Mesenchymal stem cell (in vitro differentiated cells and primary cell): ENCODE measurements around the gene IP6K3.

ENCODE experiments used
- DNase-seq: peaks from one replicate; pipeline ENCODE4 v3.0.0-alpha.2; 2013
- H2AFZ ChIP-seq: one replicate; pipeline ENCODE4 v1.6.1; 2013; ENCODE audit warnings: low read depth, mild to moderate bottlenecking, control low read depth, inconsistent platforms, low read length, moderate library complexity
- H2AK5ac ChIP-seq: 2 replicates; pipeline ENCODE4 v1.6.1; 2013; ENCODE audit warnings: low read length, moderate library complexity, mild to moderate bottlenecking, inconsistent platforms; ENCODE audit not compliant: severe bottlenecking
- H2BK120ac ChIP-seq: one replicate; pipeline ENCODE4 v1.6.1; 2013; ENCODE audit warnings: low read depth, mild to moderate bottlenecking, inconsistent platforms, low read length, moderate library complexity
- H2BK12ac ChIP-seq, 2 experiments: one replicate each; pipeline ENCODE4 v1.6.1; 2013; ENCODE audit warnings: inconsistent platforms in 2 of 2, low read length in 2 of 2, mild to moderate bottlenecking in 2 of 2, moderate library complexity in 2 of 2, control low read depth in 1 of 2
- H2BK15ac ChIP-seq: one replicate; pipeline ENCODE4 v1.6.1; 2013; ENCODE audit warnings: mild to moderate bottlenecking, low read depth, inconsistent platforms; ENCODE audit not compliant: poor library complexity, severe bottlenecking
- H2BK5ac ChIP-seq: 2 replicates; pipeline ENCODE4 v1.6.1; 2013; ENCODE audit warnings: low read depth, mild to moderate bottlenecking, low read length, control low read depth, inconsistent platforms; ENCODE audit not compliant: poor library complexity, severe bottlenecking
- H3K14ac ChIP-seq, 2 experiments: one replicate each; pipeline ENCODE4 v1.6.1; 2013; ENCODE audit warnings: inconsistent platforms in 2 of 2, low read length in 2 of 2, control low read depth in 1 of 2, mild to moderate bottlenecking in 1 of 2, moderate library complexity in 1 of 2
- H3K18ac ChIP-seq, 2 experiments: one replicate each; pipeline ENCODE4 v1.6.1; 2013; ENCODE audit warnings: inconsistent platforms in 2 of 2, low read length in 2 of 2, control low read depth in 1 of 2, low read depth in 1 of 2, mild to moderate bottlenecking in 1 of 2
- H3K23ac ChIP-seq, 2 experiments: one replicate each; pipeline ENCODE4 v1.6.1; 2013; ENCODE audit warnings: inconsistent platforms in 2 of 2, low read length in 2 of 2, mild to moderate bottlenecking in 2 of 2, moderate library complexity in 2 of 2, control low read depth in 1 of 2
- H3K27ac ChIP-seq: 2 replicates; pipeline ENCODE4 v1.5.1; 2013; ENCODE audit warnings: mild to moderate bottlenecking, moderate library complexity, low read length, control low read depth, inconsistent platforms; ENCODE audit not compliant: poor library complexity, severe bottlenecking
- H3K27me3 ChIP-seq, 2 experiments: 2 replicates each; pipeline versions ENCODE4 v1.6.1 to v1.7.0; 2013; ENCODE audit warnings: low read length in 2 of 2, mild to moderate bottlenecking in 2 of 2, moderate library complexity in 2 of 2, control low read depth in 1 of 2, inconsistent platforms in 1 of 2; ENCODE audit not compliant: control insufficient read depth in 1 of 2, insufficient read depth in 1 of 2
- H3K36me3 ChIP-seq, 2 experiments: 2 replicates each; pipeline versions ENCODE4 v1.6.1 to v1.7.0; 2013; ENCODE audit warnings: low read length in 2 of 2, control low read depth in 1 of 2, inconsistent platforms in 1 of 2, low read depth in 1 of 2, mild to moderate bottlenecking in 1 of 2; ENCODE audit not compliant: insufficient read depth in 2 of 2, control insufficient read depth in 1 of 2
- H3K4ac ChIP-seq, 2 experiments: one replicate each; pipeline ENCODE4 v1.6.1; 2013; ENCODE audit warnings: inconsistent platforms in 2 of 2, low read length in 2 of 2, mild to moderate bottlenecking in 2 of 2, moderate library complexity in 2 of 2, control low read depth in 1 of 2, low read depth in 1 of 2
- H3K4me1 ChIP-seq: 2 replicates; pipeline ENCODE4 v1.6.1; 2013; ENCODE audit warnings: low read depth, low read length, control low read depth; ENCODE audit not compliant: control insufficient read depth, insufficient read depth
- H3K4me2 ChIP-seq: 2 replicates; pipeline ENCODE4 v1.6.1; 2013; ENCODE audit warnings: low read length, mild to moderate bottlenecking, inconsistent platforms; ENCODE audit not compliant: poor library complexity, severe bottlenecking
- H3K4me3 ChIP-seq, 2 experiments: 2 replicates each; pipeline versions ENCODE4 v1.5.1 to v1.7.0; 2013; ENCODE audit warnings: low read length in 2 of 2, mild to moderate bottlenecking in 2 of 2, control low read depth in 1 of 2, low read depth in 1 of 2; ENCODE audit not compliant: insufficient read depth in 1 of 2
- H3K79me1 ChIP-seq: replicated peaks from 2 replicates; pipeline ENCODE4 v1.6.1; 2013; ENCODE audit warnings: mild to moderate bottlenecking, control low read depth, low read length, inconsistent platforms; ENCODE audit not compliant: poor library complexity, severe bottlenecking
- H3K9ac ChIP-seq: 2 replicates; pipeline ENCODE4 v1.7.0; 2013; ENCODE audit warnings: mild to moderate bottlenecking, low read length, moderate library complexity
- H3K9me3 ChIP-seq: 2 replicates; pipeline ENCODE4 v1.7.0; 2013; ENCODE audit warnings: mild to moderate bottlenecking, low read length; ENCODE audit not compliant: control insufficient read depth
- H4K8ac ChIP-seq: one replicate; pipeline ENCODE4 v1.6.1; 2013; ENCODE audit warnings: inconsistent platforms, mild to moderate bottlenecking, low read length, moderate library complexity
- H4K91ac ChIP-seq: one replicate; pipeline ENCODE4 v1.6.1; 2013; ENCODE audit warnings: mild to moderate bottlenecking, low read length, inconsistent platforms
- WGBS: methylation state at CpG from one replicate; pipeline ENCODE4 v1.1.7; 2013; ENCODE audit warnings: mixed read lengths; 5-methylcytosine and 5-hydroxymethylcytosine counted together

The IP6K3 gene

GRCh38 chr6:33704215-33705066 lies 42.3 kb downstream of the IP6K3 start:
- Histone ChIP-seq H3K27me3 (no peaks in the 10 kb centered on the region), H3K23ac (peak overlapping the region in 1 of 2 experiments; percentile 63), H3K9ac (no peak overlapping the region), H2BK15ac (no peak overlapping the region), H3K4ac (no peak overlapping the region), H3K36me3 (peaks cover 31 to 71% of the 10 kb centered on the region in 2 experiments), H3K18ac (no peak overlapping the region), H3K9me3 (no peaks in the 10 kb centered on the region), H4K8ac (no peak overlapping the region), H3K4me2 (no peak overlapping the region), H3K14ac (no peak overlapping the region), H3K4me1 (peaks cover 9% of the 10 kb centered on the region), H4K91ac (no peak overlapping the region), H3K27ac (no peak overlapping the region), H3K79me1 (peaks cover 42% of the 10 kb centered on the region), H2BK5ac (no peak overlapping the region), H2BK12ac (peak overlapping the region in 1 of 2 experiments; percentile 15), H3K4me3 (no peak overlapping the region), H2BK120ac (no peak overlapping the region), H2AFZ (no peak overlapping the region), H2AK5ac (no peak overlapping the region)
- 97% methylated on average over 11 of the region's 11 CpGs for WGBS
- DNase-seq: no peak

- H3K9ac ChIP-seq: peak overlapping the region; percentile 53
- no peak overlapping the region for H4K8ac ChIP-seq
- H3K18ac ChIP-seq: no peak overlapping the region
- H3K79me1 ChIP-seq: peaks cover 40% of the 10 kb centered on the region
- H2AFZ ChIP-seq: no peak overlapping the region
- WGBS: no CpG with 5 or more reads among the region's 1 CpG
- H3K14ac ChIP-seq: no peak overlapping the region
- DNase-seq: peak; percentile 81
- no peak overlapping the region for H2AK5ac ChIP-seq
- H3K27me3 ChIP-seq: no peaks in the 10 kb centered on the region
- no peak overlapping the region for H2BK5ac ChIP-seq
- no peak overlapping the region for H2BK120ac ChIP-seq
- H3K23ac ChIP-seq: no peak overlapping the region
- no peak overlapping the region for H3K4ac ChIP-seq
- peaks cover 9% of the 10 kb centered on the region for H3K4me1 ChIP-seq
- H2BK15ac ChIP-seq: no peak overlapping the region
- no peak overlapping the region for H4K91ac ChIP-seq
- peaks cover 32 to 71% of the 10 kb centered on the region in 2 experiments for H3K36me3 ChIP-seq
- no peak overlapping the region for H3K4me2 ChIP-seq
- no peaks in the 10 kb centered on the region for H3K9me3 ChIP-seq
- H2BK12ac ChIP-seq: no peak overlapping the region
- H3K4me3 ChIP-seq: no peak overlapping the region
- no peak overlapping the region for H3K27ac ChIP-seq
Measured at GRCh38 chr6:33702345-33702977, 44.2 kb downstream of the IP6K3 start.

- no peak overlapping the region for H2BK120ac ChIP-seq
- H3K4ac ChIP-seq: no peak overlapping the region
- no peak overlapping the region for H4K8ac ChIP-seq
- H3K14ac ChIP-seq: no peak overlapping the region
- H3K9ac ChIP-seq: peak overlapping the region; percentile 51
- H3K9me3 ChIP-seq: no peaks in the 10 kb centered on the region
- 28% methylated on average over 8 of the region's 10 CpGs for WGBS
- H3K27ac ChIP-seq: no peak overlapping the region
- H3K18ac ChIP-seq: no peak overlapping the region
- H2BK15ac ChIP-seq: no peak overlapping the region
- H3K23ac ChIP-seq: no peak overlapping the region
- H3K4me3 ChIP-seq: no peak overlapping the region
- H3K36me3 ChIP-seq: peaks cover 42 to 78% of the 10 kb centered on the region in 2 experiments
- peak; percentile 75 for DNase-seq
- H2AFZ ChIP-seq: no peak overlapping the region
- H3K79me1 ChIP-seq: peaks cover 35% of the 10 kb centered on the region
- H4K91ac ChIP-seq: no peak overlapping the region
- no peak overlapping the region for H2BK5ac ChIP-seq
- no peaks in the 10 kb centered on the region for H3K27me3 ChIP-seq
- peak overlapping the region; percentile 68 for H2AK5ac ChIP-seq
- H3K4me2 ChIP-seq: no peak overlapping the region
- H3K4me1 ChIP-seq: peaks cover 18% of the 10 kb centered on the region
- no peak overlapping the region for H2BK12ac ChIP-seq
Measured at GRCh38 chr6:33700391-33701050, 46.2 kb downstream of the IP6K3 start.

- Histone ChIP-seq H3K4me2 (no peak overlapping the region), H3K4me3 (no peak overlapping the region), H3K14ac (no peak overlapping the region), H3K23ac (no peak overlapping the region), H4K8ac (no peak overlapping the region), H2BK12ac (no peak overlapping the region), H4K91ac (no peak overlapping the region), H2BK120ac (no peak overlapping the region), H3K27ac (no peak overlapping the region), H3K79me1 (peaks cover 39% of the 10 kb centered on the region), H2AK5ac (no peak overlapping the region), H3K36me3 (peaks cover 50 to 85% of the 10 kb centered on the region in 2 experiments), H3K4me1 (peaks cover 21% of the 10 kb centered on the region), H3K9ac (peak overlapping the region; percentile 51), H2BK5ac (no peak overlapping the region), H2BK15ac (no peak overlapping the region), H3K4ac (no peak overlapping the region), H3K18ac (no peak overlapping the region), H2AFZ (no peak overlapping the region), H3K27me3 (no peaks in the 10 kb centered on the region), H3K9me3 (no peaks in the 10 kb centered on the region)
- WGBS: 97% methylated on average over 3 of the region's 5 CpGs
- DNase-seq: no peak
Measured at GRCh38 chr6:33699739-33700138, 47.0 kb downstream of the IP6K3 start.
